Osteoblast (primary cell): Measurements from ENCODE around the gene EEA1. TPM values are rescaled to one million over a fixed set of nuclear protein-coding genes. Genes with fewer than 3 reads are reported as not detected.

ENCODE experiments used
- DNase-seq: peaks from one replicate; pipeline ENCODE4 v3.0.0; 2011; ENCODE audit warnings: low spot score, mixed read lengths; ENCODE audit not compliant: insufficient read length; ENCODE audit errors: missing footprints
- H2AFZ ChIP-seq: 2 replicates; pipeline ENCODE4 v1.6.0; 2011; ENCODE audit warnings: mild to moderate bottlenecking, low read length
- H3K27ac ChIP-seq: 2 replicates; pipeline ENCODE4 v1.5.1; 2011; ENCODE audit warnings: mild to moderate bottlenecking, low read depth, low read length, moderate library complexity
- H3K27me3 ChIP-seq: 2 replicates; pipeline ENCODE4 v1.6.0; 2012; ENCODE audit warnings: mild to moderate bottlenecking, control low read depth, inconsistent platforms, low read length, moderate library complexity; ENCODE audit not compliant: insufficient read depth
- H3K36me3 ChIP-seq: 2 replicates; pipeline ENCODE4 v1.5.1; 2011; ENCODE audit warnings: mild to moderate bottlenecking, low read length, control low read depth, moderate library complexity; ENCODE audit not compliant: insufficient read depth
- H3K4me1 ChIP-seq: 2 replicates; pipeline ENCODE4 v1.5.1; 2011; ENCODE audit warnings: mild to moderate bottlenecking, low read length, control low read depth, moderate library complexity; ENCODE audit not compliant: insufficient read depth
- H3K4me2 ChIP-seq: 2 replicates; pipeline ENCODE4 v1.6.0; 2011; ENCODE audit warnings: mild to moderate bottlenecking, low read length; ENCODE audit not compliant: insufficient read depth
- H3K4me3 ChIP-seq: fragments of 200-600 bp; sonication (generic); 3 replicates; pipeline ENCODE4 v1.5.1; 2012; ENCODE audit warnings: mild to moderate bottlenecking, low read length, inconsistent platforms; ENCODE audit not compliant: insufficient read depth
- H3K79me2 ChIP-seq: 2 replicates; pipeline ENCODE4 v1.6.0; 2012; ENCODE audit warnings: mild to moderate bottlenecking, low read length, control low read depth, inconsistent platforms; ENCODE audit not compliant: insufficient read depth
- H3K9me3 ChIP-seq: 2 replicates; pipeline ENCODE4 v1.5.1; 2011; ENCODE audit warnings: low read depth, low read length, control low read depth
- H4K20me1 ChIP-seq: 2 replicates; pipeline ENCODE4 v1.6.0; 2012; ENCODE audit warnings: mild to moderate bottlenecking, low read length, control low read depth; ENCODE audit not compliant: insufficient read depth
- total RNA-seq: library from RNA; depleted of rRNA; stranded (reverse); fragments of >200 nt; gene quantifications from 2 replicates; pipeline ENCODE4 v1.2.3, GENCODE V29; 2012
- TF ChIP-seq, protein P1 (sequence below): IDR thresholded peaks from 2 replicates; pipeline ENCODE4 v1.5.1; 2011; ENCODE audit warnings: mild to moderate bottlenecking, low read depth, low read length, moderate library complexity; ENCODE audit errors: extremely low read depth

The EEA1 gene
- total RNA-seq, 1 donor = 32.9 TPM

DNA sequence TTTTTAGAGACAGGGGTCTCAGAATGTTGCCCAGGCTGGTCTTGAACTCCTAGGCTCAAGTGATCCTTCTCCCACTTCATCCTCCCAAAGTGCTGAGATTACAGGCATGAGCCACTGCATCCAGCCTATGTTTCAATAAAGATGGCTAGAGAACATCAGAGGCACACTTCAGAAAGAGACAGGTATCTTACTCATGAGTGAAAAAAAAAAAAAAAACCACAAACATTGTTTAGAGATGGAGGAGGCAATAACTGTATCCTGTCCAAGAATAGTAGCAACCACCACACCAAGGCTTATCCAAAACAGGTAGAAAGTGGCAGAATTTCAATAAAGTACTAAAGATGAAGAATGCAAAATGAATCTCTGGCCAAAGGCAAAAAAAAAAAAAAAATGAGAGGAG is 30.3 kb downstream of the EEA1 start:
- H3K27ac ChIP-seq = peak overlapping the region; percentile 90
- H3K36me3 ChIP-seq = no peaks in the 10 kb centered on the region
- H3K4me1 ChIP-seq = peaks cover 22% of the 10 kb centered on the region
- H3K4me2 ChIP-seq = peak overlapping the region; percentile 83
- no peaks in the 10 kb centered on the region for H3K27me3 ChIP-seq
- peaks cover 3% of the 10 kb centered on the region for H4K20me1 ChIP-seq
- no peaks in the 10 kb centered on the region for H3K9me3 ChIP-seq
- TF ChIP-seq, protein P1, sequence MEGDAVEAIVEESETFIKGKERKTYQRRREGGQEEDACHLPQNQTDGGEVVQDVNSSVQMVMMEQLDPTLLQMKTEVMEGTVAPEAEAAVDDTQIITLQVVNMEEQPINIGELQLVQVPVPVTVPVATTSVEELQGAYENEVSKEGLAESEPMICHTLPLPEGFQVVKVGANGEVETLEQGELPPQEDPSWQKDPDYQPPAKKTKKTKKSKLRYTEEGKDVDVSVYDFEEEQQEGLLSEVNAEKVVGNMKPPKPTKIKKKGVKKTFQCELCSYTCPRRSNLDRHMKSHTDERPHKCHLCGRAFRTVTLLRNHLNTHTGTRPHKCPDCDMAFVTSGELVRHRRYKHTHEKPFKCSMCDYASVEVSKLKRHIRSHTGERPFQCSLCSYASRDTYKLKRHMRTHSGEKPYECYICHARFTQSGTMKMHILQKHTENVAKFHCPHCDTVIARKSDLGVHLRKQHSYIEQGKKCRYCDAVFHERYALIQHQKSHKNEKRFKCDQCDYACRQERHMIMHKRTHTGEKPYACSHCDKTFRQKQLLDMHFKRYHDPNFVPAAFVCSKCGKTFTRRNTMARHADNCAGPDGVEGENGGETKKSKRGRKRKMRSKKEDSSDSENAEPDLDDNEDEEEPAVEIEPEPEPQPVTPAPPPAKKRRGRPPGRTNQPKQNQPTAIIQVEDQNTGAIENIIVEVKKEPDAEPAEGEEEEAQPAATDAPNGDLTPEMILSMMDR = no peak
- no peak for DNase-seq
- no peak overlapping the region for H2AFZ ChIP-seq
- no peak overlapping the region for H3K4me3 ChIP-seq
- peaks cover 74% of the 10 kb centered on the region for H3K79me2 ChIP-seq

DNA sequence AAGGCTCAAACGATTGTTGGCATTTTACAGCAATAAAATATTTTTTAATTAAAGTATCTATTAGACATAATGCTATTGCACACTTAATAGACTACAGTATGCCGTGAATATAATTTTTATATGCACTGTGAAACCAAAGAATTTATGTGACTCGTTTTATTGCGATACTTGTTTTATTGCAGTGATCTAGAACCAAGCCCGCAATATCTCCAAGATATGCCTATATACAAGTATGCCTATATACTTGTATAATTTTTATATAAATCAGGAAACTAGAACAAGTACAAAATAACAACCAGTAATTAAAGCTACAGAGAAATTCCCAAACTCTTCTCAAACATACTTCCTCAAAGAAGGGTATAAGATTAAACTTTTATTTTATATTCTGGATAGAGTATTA is 31.3 kb downstream of the EEA1 start:
- no peaks in the 10 kb centered on the region for H3K36me3 ChIP-seq
- H3K4me1 ChIP-seq = peaks cover 22% of the 10 kb centered on the region
- no peaks in the 10 kb centered on the region for H3K27me3 ChIP-seq
- peaks cover 5% of the 10 kb centered on the region for H4K20me1 ChIP-seq
- H3K79me2 ChIP-seq = peaks cover 74% of the 10 kb centered on the region
- H3K4me2 ChIP-seq = no peak overlapping the region
- TF ChIP-seq, protein P1 = no peak
- no peak for DNase-seq
- no peaks in the 10 kb centered on the region for H3K9me3 ChIP-seq
- H3K4me3 ChIP-seq = no peak overlapping the region
- no peak overlapping the region for H2AFZ ChIP-seq
- H3K27ac ChIP-seq = peak overlapping the region; percentile 90

DNA sequence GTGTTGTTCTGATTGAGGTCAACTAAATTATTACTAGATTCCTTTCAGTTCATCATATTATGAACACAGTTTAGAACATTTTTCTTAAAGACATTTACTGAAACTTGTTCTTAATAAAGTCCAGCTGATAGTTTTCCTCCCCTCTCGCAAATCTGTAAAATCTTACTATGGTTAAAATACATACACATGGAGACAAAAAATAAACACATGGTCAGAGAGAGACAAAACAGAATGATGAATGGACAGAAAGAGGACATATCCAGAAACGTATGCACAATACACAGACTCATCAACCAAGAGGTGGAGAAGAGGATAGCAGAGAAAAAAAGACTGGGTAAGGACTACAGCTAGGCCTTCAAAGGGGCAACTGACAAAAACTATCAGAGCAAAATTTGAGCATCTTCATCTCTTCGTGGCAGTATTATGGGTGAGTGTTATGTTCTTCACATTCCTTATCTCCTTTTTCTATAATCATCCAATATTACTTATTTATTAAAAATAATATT is 38.4 kb downstream of the EEA1 start:
- no peaks in the 10 kb centered on the region for H3K27me3 ChIP-seq
- no peak overlapping the region for H2AFZ ChIP-seq
- peaks cover 11% of the 10 kb centered on the region for H3K36me3 ChIP-seq
- H3K4me1 ChIP-seq = no peaks in the 10 kb centered on the region
- H4K20me1 ChIP-seq = peaks cover 3% of the 10 kb centered on the region
- peaks cover 75% of the 10 kb centered on the region for H3K79me2 ChIP-seq
- H3K27ac ChIP-seq = no peak overlapping the region
- no peak for DNase-seq
- no peak overlapping the region for H3K4me2 ChIP-seq
- no peak overlapping the region for H3K4me3 ChIP-seq
- H3K9me3 ChIP-seq = no peaks in the 10 kb centered on the region
- TF ChIP-seq, protein P1 = no peak

DNA sequence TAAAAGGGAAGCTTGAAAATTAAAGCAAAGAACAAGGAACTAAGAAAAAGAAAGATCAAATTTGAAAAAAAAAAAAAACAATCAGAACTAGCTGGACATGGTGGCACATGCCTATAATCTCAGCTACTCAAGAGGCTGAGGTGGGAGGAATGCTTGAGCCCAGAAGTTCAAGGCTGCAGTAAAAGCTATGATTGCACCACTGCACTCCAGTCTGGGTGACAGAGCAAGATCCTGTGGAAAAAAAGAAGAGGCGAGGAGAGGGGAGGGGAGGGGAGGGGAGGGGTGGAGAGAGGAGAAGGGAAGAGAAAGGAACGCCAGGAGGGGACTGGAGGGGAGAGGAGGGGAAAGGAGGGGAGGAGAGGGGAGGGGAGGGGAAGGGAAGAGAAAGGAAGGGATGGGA is 43.0 kb downstream of the EEA1 start:
- TF ChIP-seq, protein P1 = no peak

More for the DNA sequence above, 43.0 kb downstream of the EEA1 start:
- H3K4me3 ChIP-seq = no peak overlapping the region
- H3K27ac ChIP-seq = no peak overlapping the region
- H2AFZ ChIP-seq = no peak overlapping the region
- no peaks in the 10 kb centered on the region for H3K4me1 ChIP-seq
- H3K27me3 ChIP-seq = no peaks in the 10 kb centered on the region
- peaks cover 53% of the 10 kb centered on the region for H3K79me2 ChIP-seq
- no peaks in the 10 kb centered on the region for H3K9me3 ChIP-seq
- no peaks in the 10 kb centered on the region for H4K20me1 ChIP-seq
- peaks cover 20% of the 10 kb centered on the region for H3K36me3 ChIP-seq
- no peak overlapping the region for H3K4me2 ChIP-seq
- DNase-seq = no peak
